ENCODE measurements around the gene EPS8L1.
A peak's percentile ranks its signal among the peaks of the same experiment; 100 is the strongest.

- TF ChIP-seq CTCF (IDR thresholded peaks at IDR 0.05) (no peak), TEAD4 (IDR thresholded peaks at IDR 0.05; ENCODE audit: borderline replicate concordance, insufficient read depth) (no peak), POLR2AphosphoS5 (IDR thresholded peaks at IDR 0.05; ENCODE audit: low read depth, low read length) (no peak), NRF1 (IDR thresholded peaks at IDR 0.05; ENCODE audit: low read depth, low read length) (no peak), FOXM1 (IDR thresholded peaks at IDR 0.05; ENCODE audit: low read depth) (no peak), YY1 (IDR thresholded peaks at IDR 0.05; ENCODE audit: low read depth) (0 out of 2 replicates have a peak, but pooled peaks have one; percentile 27), FOSL2 (IDR thresholded peaks at IDR 0.05; ENCODE audit: borderline replicate concordance, low read depth) (no peak), GATA2 (CRISPR knock-in tag; IDR thresholded peaks at IDR 0.05) (no peak), JUND (IDR thresholded peaks at IDR 0.05) (no peak), EP300 (IDR thresholded peaks at IDR 0.05; ENCODE audit: borderline replicate concordance in 1 of 2, low read depth in 1 of 2, low read length in 1 of 2) (no peak), GABPA (IDR thresholded peaks at IDR 0.05; ENCODE audit: low read depth) (no peak)
Observed at GRCh38 chr19:55082020-55082851, 6.6 kb downstream of the EPS8L1 start.
